SK-N-SH treated with all-trans-retinoic acid at 6 μM for 48 hours (cell line): ENCODE data around the gene ALMS1.

Experiments used
- ATAC-seq: fragments of 200-7000 bp; cut with Tn5 transposase; 3 replicates; pipeline ENCODE4 v1.9.1; 2020; ENCODE audit warnings: mild to moderate bottlenecking, moderate library complexity
- ARNTL ChIP-seq: fragments of 450-650 bp; formaldehyde crosslinking; IDR thresholded peaks from 2 replicates; pipeline ENCODE4 v1.5.0; 2020; ENCODE audit warnings: low read depth, mild to moderate bottlenecking, moderate library complexity, borderline replicate concordance
- BACH2 ChIP-seq: fragments of 250-450 bp; sonication (Bioruptor Pico); IDR thresholded peaks from 2 replicates; pipeline ENCODE4 v1.9.0; 2021; ENCODE audit warnings: mild to moderate bottlenecking, borderline replicate concordance
- ESRRG ChIP-seq: fragments of 250-450 bp; sonication (Bioruptor Pico); IDR thresholded peaks from 2 replicates; pipeline ENCODE4 v1.6.1; 2021; ENCODE audit warnings: mild to moderate bottlenecking
- GLIS3 ChIP-seq: fragments of 250-450 bp; sonication (Bioruptor Pico); IDR thresholded peaks from 2 replicates; pipeline ENCODE4 v1.5.0; 2020; ENCODE audit warnings: mild to moderate bottlenecking, moderate library complexity
- ISL1 ChIP-seq: fragments of 250-450 bp; sonication (Bioruptor Pico); IDR thresholded peaks from 2 replicates; pipeline ENCODE4 v2.1.2; 2022; ENCODE audit warnings: mild to moderate bottlenecking, moderate library complexity
- OSR1 ChIP-seq: fragments of 250-450 bp; sonication (Bioruptor Pico); IDR thresholded peaks from 2 replicates; pipeline ENCODE4 v1.8.0; 2022; ENCODE audit warnings: moderate library complexity, mild to moderate bottlenecking, inconsistent platforms
- PPARA ChIP-seq: fragments of 250-450 bp; sonication (Bioruptor Pico); IDR thresholded peaks from 2 replicates; pipeline ENCODE4 v1.5.0; 2020; ENCODE audit warnings: mild to moderate bottlenecking, borderline replicate concordance
- SNAI2 ChIP-seq: fragments of 250-450 bp; sonication (Bioruptor Pico); IDR thresholded peaks from 2 replicates; pipeline ENCODE4 v1.5.0; 2020; ENCODE audit warnings: mild to moderate bottlenecking, moderate library complexity
- TCF4 ChIP-seq: fragments of 250-450 bp; sonication (Bioruptor Pico); IDR thresholded peaks from 2 replicates; pipeline ENCODE4 v1.8.0; 2021; ENCODE audit warnings: mild to moderate bottlenecking, moderate library complexity, borderline replicate concordance
- ZC3H10 ChIP-seq: fragments of 250-450 bp; sonication (Bioruptor Pico); IDR thresholded peaks from 2 replicates; pipeline ENCODE4 v1.5.1; 2021; ENCODE audit warnings: mild to moderate bottlenecking, moderate library complexity
- ZFP3 ChIP-seq: fragments of 250-450 bp; sonication (Bioruptor Pico); IDR thresholded peaks from 2 replicates; pipeline ENCODE4 v1.5.0; 2020; ENCODE audit warnings: mild to moderate bottlenecking, moderate library complexity
- ZNF565 ChIP-seq: fragments of 450-650 bp; formaldehyde crosslinking; conservative IDR thresholded peaks from 2 replicates; pipeline ENCODE4 v1.5.0; 2020; ENCODE audit warnings: low read depth, mild to moderate bottlenecking, moderate library complexity
- ZNF70 ChIP-seq: fragments of 450-650 bp; formaldehyde crosslinking; IDR thresholded peaks from 2 replicates; pipeline ENCODE4 v1.5.0; 2020; ENCODE audit warnings: mild to moderate bottlenecking, moderate library complexity
- TF ChIP-seq, protein P1 (sequence below): fragments of 250-450 bp; sonication (Bioruptor Pico); IDR thresholded peaks from 2 replicates; pipeline ENCODE4 v1.5.1; 2021; ENCODE audit warnings: mild to moderate bottlenecking, moderate library complexity
- TF ChIP-seq, protein P2 (sequence below): fragments of 250-450 bp; sonication (Bioruptor Pico); IDR thresholded peaks from 2 replicates; pipeline ENCODE4 v1.5.0; 2020; ENCODE audit warnings: mild to moderate bottlenecking, moderate library complexity
- TF ChIP-seq, protein P3 (sequence below): fragments of 250-450 bp; sonication (Bioruptor Pico); IDR thresholded peaks from 2 replicates; pipeline ENCODE4 v1.8.0; 2021; ENCODE audit warnings: low read depth, mild to moderate bottlenecking, moderate library complexity, borderline replicate concordance
- TF ChIP-seq, protein P4 (sequence below): fragments of 250-450 bp; sonication (Bioruptor Pico); IDR thresholded peaks from 2 replicates; pipeline ENCODE4 v1.5.1; 2020; ENCODE audit warnings: low read depth, mild to moderate bottlenecking, moderate library complexity

Gene ALMS1

DNA sequence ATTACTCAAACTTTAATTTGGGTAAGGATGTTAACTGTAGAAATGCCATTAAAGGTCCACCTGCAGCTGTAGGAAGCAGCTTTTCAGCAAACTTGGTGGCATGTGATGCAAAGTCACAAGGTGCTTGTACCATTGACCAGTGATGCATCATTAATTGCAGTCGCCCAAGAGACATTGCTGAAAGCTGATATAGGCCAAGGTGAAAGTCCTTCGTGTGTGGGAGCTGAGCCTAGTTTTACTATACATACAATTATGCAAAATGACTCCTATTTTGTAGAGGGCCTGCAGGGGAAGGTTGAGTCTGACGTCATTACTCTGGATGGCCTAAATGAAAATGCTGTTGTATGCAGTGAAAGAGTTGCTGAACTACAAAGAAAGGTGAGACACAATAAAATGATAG, 40.5 kb downstream of the ALMS1 start:
- ATAC-seq: no peak
- TF ChIP-seq, protein P1, sequence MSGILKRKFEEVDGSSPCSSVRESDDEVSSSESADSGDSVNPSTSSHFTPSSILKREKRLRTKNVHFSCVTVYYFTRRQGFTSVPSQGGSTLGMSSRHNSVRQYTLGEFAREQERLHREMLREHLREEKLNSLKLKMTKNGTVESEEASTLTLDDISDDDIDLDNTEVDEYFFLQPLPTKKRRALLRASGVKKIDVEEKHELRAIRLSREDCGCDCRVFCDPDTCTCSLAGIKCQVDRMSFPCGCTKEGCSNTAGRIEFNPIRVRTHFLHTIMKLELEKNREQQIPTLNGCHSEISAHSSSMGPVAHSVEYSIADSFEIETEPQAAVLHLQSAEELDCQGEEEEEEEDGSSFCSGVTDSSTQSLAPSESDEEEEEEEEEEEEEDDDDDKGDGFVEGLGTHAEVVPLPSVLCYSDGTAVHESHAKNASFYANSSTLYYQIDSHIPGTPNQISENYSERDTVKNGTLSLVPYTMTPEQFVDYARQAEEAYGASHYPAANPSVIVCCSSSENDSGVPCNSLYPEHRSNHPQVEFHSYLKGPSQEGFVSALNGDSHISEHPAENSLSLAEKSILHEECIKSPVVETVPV: no peak
- TF ChIP-seq ZNF70 (CRISPR knock-in tag) (no peak), ARNTL (CRISPR knock-in tag) (no peak), GLIS3 (no peak)
- TF ChIP-seq, protein P2, sequence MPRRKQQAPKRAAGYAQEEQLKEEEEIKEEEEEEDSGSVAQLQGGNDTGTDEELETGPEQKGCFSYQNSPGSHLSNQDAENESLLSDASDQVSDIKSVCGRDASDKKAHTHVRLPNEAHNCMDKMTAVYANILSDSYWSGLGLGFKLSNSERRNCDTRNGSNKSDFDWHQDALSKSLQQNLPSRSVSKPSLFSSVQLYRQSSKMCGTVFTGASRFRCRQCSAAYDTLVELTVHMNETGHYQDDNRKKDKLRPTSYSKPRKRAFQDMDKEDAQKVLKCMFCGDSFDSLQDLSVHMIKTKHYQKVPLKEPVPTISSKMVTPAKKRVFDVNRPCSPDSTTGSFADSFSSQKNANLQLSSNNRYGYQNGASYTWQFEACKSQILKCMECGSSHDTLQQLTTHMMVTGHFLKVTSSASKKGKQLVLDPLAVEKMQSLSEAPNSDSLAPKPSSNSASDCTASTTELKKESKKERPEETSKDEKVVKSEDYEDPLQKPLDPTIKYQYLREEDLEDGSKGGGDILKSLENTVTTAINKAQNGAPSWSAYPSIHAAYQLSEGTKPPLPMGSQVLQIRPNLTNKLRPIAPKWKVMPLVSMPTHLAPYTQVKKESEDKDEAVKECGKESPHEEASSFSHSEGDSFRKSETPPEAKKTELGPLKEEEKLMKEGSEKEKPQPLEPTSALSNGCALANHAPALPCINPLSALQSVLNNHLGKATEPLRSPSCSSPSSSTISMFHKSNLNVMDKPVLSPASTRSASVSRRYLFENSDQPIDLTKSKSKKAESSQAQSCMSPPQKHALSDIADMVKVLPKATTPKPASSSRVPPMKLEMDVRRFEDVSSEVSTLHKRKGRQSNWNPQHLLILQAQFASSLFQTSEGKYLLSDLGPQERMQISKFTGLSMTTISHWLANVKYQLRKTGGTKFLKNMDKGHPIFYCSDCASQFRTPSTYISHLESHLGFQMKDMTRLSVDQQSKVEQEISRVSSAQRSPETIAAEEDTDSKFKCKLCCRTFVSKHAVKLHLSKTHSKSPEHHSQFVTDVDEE (CRISPR knock-in tag): no peak
- TF ChIP-seq, protein P3, sequence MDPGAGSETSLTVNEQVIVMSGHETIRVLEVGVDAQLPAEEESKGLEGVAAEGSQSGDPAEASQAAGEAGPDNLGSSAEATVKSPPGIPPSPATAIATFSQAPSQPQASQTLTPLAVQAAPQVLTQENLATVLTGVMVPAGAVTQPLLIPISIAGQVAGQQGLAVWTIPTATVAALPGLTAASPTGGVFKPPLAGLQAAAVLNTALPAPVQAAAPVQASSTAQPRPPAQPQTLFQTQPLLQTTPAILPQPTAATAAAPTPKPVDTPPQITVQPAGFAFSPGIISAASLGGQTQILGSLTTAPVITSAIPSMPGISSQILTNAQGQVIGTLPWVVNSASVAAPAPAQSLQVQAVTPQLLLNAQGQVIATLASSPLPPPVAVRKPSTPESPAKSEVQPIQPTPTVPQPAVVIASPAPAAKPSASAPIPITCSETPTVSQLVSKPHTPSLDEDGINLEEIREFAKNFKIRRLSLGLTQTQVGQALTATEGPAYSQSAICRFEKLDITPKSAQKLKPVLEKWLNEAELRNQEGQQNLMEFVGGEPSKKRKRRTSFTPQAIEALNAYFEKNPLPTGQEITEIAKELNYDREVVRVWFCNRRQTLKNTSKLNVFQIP (CRISPR knock-in tag): no peak
- TF ChIP-seq, all 23 proteins: peak for 0

DNA sequence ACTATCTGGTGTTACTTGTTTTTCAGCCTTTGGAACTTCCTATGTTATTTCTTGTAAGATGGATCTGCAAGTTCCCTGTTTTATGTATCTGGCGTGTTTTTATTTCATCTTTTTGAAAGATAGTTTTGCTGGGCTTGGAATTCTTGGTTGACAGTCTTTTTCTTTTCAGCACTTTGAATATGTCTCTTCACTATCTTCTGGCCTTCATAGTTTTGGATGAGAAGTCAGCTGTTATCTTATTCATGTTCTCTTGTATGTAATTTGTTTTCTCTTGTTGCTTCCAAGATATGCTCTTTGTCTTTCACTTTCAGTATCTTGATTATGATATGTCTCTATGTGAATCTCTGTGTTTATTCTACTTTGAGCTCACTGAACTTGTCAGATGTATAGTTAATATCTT, 50.4 kb downstream of the ALMS1 start:
- TF ChIP-seq ARNTL (CRISPR knock-in tag): no peak
- TF ChIP-seq, protein P4, sequence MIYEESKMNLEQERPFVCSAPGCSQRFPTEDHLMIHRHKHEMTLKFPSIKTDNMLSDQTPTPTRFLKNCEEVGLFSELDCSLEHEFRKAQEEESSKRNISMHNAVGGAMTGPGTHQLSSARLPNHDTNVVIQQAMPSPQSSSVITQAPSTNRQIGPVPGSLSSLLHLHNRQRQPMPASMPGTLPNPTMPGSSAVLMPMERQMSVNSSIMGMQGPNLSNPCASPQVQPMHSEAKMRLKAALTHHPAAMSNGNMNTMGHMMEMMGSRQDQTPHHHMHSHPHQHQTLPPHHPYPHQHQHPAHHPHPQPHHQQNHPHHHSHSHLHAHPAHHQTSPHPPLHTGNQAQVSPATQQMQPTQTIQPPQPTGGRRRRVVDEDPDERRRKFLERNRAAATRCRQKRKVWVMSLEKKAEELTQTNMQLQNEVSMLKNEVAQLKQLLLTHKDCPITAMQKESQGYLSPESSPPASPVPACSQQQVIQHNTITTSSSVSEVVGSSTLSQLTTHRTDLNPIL: no peak
- TF ChIP-seq ZC3H10 (CRISPR knock-in tag): no peak
- TF ChIP-seq, protein P1: no peak
- TF ChIP-seq, protein P3 (CRISPR knock-in tag): no peak
- TF ChIP-seq PPARA (CRISPR knock-in tag): no peak
- TF ChIP-seq BACH2 (CRISPR knock-in tag): no peak
- no peak for TF ChIP-seq OSR1 (CRISPR knock-in tag)
- no peak for TF ChIP-seq ZFP3 (CRISPR knock-in tag)
- no peak for TF ChIP-seq ESRRG
- TF ChIP-seq ZNF565 (CRISPR knock-in tag): no peak
- no peak for TF ChIP-seq SNAI2 (CRISPR knock-in tag)
- TF ChIP-seq TCF4 (CRISPR knock-in tag): no peak
- TF ChIP-seq ZNF70 (CRISPR knock-in tag): no peak
- TF ChIP-seq, protein P2 (CRISPR knock-in tag): no peak
- no peak for TF ChIP-seq ISL1 (CRISPR knock-in tag)
- TF ChIP-seq, all 23 proteins: peak for 0
- ATAC-seq: no peak
